Measurements from ENCODE around the gene CMTM3. TPM values are rescaled to one million over a fixed set of nuclear protein-coding genes. Genes with fewer than 3 reads are reported as not detected.
"Not testable (repeated sequence)": the region's sequence is repeated elsewhere in the genome, so short reads cannot be mapped to it uniquely, and the experiment has no call there.

The CMTM3 gene
- total RNA-seq (10 to 100 TPM; 60.5 to 74.6 TPM), total RNA-seq (74.7 to 161 reads per million in 2 donors)

GRCh38 chr16:66604376-66605176 lies at the start of gene CMTM3:
Gene CMTM3, plus strand, starts transcription at chr16:66604704. Its CDS starts 102 bp downstream, at chr16:66604806.
- peak; percentile 68 for ATAC-seq
- Mint-ChIP-seq H3K27ac (peak within 1 kb of the TSS; percentile 95), H3K4me1 (peaks cover 22% of the 10 kb centered on the region)

GRCh38 chr16:66560107-66560506 lies 44.4 kb upstream of the CMTM3 start:
- Mint-ChIP-seq H3K4me1 (peaks cover 75% of the 10 kb centered on the region), H3K4me3 (peak overlapping the region; percentile 71), H3K27ac (peak overlapping the region; percentile 95), H3K27me3 (no peaks in the 10 kb centered on the region), H3K36me3 (ENCODE audit: low read depth) (peaks cover 19% of the 10 kb centered on the region)
- DNase-seq (no peak), ATAC-seq (no peak)
- H3K9me3 ChIP-seq (ENCODE audit: control insufficient read depth, low read length, poor library complexity, severe bottlenecking), result no peaks in the 10 kb centered on the region

More at GRCh38 chr16:66604376-66605176, at the start of gene CMTM3:
- Mint-ChIP-seq H3K36me3 (ENCODE audit: low read depth) (peaks cover 5% of the 10 kb centered on the region), H3K4me3 (peak within 1 kb of the TSS; percentile 99), H3K27me3 (no peaks in the 10 kb centered on the region)
- H3K9me3 ChIP-seq (ENCODE audit: control insufficient read depth, low read length, poor library complexity, severe bottlenecking), result no peaks in the 10 kb centered on the region
- peak; percentile 58 to 71 (median 59) for DNase-seq

- Mint-ChIP-seq H3K4me1 (peaks cover 62% of the 10 kb centered on the region), H3K27ac (peak overlapping the region; percentile 95), H3K27me3 (no peaks in the 10 kb centered on the region), H3K4me3 (peak overlapping the region; percentile 68), H3K36me3 (ENCODE audit: low read depth) (peaks cover 13% of the 10 kb centered on the region)
- no peak for DNase-seq
- H3K9me3 ChIP-seq (ENCODE audit: control insufficient read depth, low read length, poor library complexity, severe bottlenecking), result no peaks in the 10 kb centered on the region
- ATAC-seq, result peak; percentile 45
These were observed 43.0 kb upstream of the CMTM3 start for GRCh38 chr16:66561381-66562080.

GRCh38 chr16:66562409-66562808 lies 42.1 kb upstream of the CMTM3 start:
- no peaks in the 10 kb centered on the region for H3K9me3 ChIP-seq (ENCODE audit: control insufficient read depth, low read length, poor library complexity, severe bottlenecking)
- Mint-ChIP-seq H3K27ac (peak overlapping the region; percentile 95), H3K36me3 (ENCODE audit: low read depth) (peaks cover 12% of the 10 kb centered on the region), H3K4me1 (peaks cover 60% of the 10 kb centered on the region), H3K4me3 (peak overlapping the region; percentile 73), H3K27me3 (no peaks in the 10 kb centered on the region)
- ATAC-seq (peak; percentile 72), DNase-seq (no peak)

GRCh38 chr16:66562986-66563385 lies 41.5 kb upstream of the CMTM3 start:
- Mint-ChIP-seq H3K4me3 (peak overlapping the region; percentile 73), H3K36me3 (ENCODE audit: low read depth) (peaks cover 9% of the 10 kb centered on the region), H3K4me1 (peaks cover 55% of the 10 kb centered on the region), H3K27ac (peak overlapping the region; percentile 95), H3K27me3 (no peaks in the 10 kb centered on the region)
- ATAC-seq (no peak), DNase-seq (no peak)
- no peaks in the 10 kb centered on the region for H3K9me3 ChIP-seq (ENCODE audit: control insufficient read depth, low read length, poor library complexity, severe bottlenecking)

- Mint-ChIP-seq H3K4me1 (peaks cover 49% of the 10 kb centered on the region), H3K36me3 (ENCODE audit: low read depth) (peaks cover 9% of the 10 kb centered on the region), H3K27ac (peak overlapping the region; percentile 95), H3K27me3 (no peaks in the 10 kb centered on the region), H3K4me3 (no peak overlapping the region)
- DNase-seq (no peak), ATAC-seq (no peak)
- H3K9me3 ChIP-seq (ENCODE audit: control insufficient read depth, low read length, poor library complexity, severe bottlenecking), result no peaks in the 10 kb centered on the region
These were observed 40.8 kb upstream of the CMTM3 start for GRCh38 chr16:66563574-66564334.

- Mint-ChIP-seq H3K4me1 (peaks cover 28% of the 10 kb centered on the region), H3K36me3 (ENCODE audit: low read depth) (peaks cover 4% of the 10 kb centered on the region), H3K4me3 (no peak within 1 kb of the TSS), H3K27me3 (no peaks in the 10 kb centered on the region), H3K27ac (peak within 1 kb of the TSS; percentile 95)
- ATAC-seq (no peak), DNase-seq (no peak)
- no peaks in the 10 kb centered on the region for H3K9me3 ChIP-seq (ENCODE audit: control insufficient read depth, low read length, poor library complexity, severe bottlenecking)
These were observed 38.2 kb upstream of the CMTM3 start, which contains the start of gene CMTM1 for GRCh38 chr16:66566051-66566901. Gene CMTM1, plus strand, starts transcription at chr16:66566439. Its CDS starts 75 bp downstream, at chr16:66566514.

- peaks cover 24% of the 10 kb centered on the region for H3K4me1 Mint-ChIP-seq
- ATAC-seq; H3K27ac Mint-ChIP-seq; H3K9me3 ChIP-seq (ENCODE audit: control insufficient read depth, low read length, poor library complexity, severe bottlenecking); DNase-seq; H3K4me3 Mint-ChIP-seq; H3K27me3 Mint-ChIP-seq; H3K36me3 Mint-ChIP-seq (ENCODE audit: low read depth): not testable (repeated sequence)
These were observed 37.2 kb upstream of the CMTM3 start for GRCh38 chr16:66567270-66567669.

- H3K4me1 Mint-ChIP-seq, result peaks cover 15% of the 10 kb centered on the region
- H3K9me3 ChIP-seq (ENCODE audit: control insufficient read depth, low read length, poor library complexity, severe bottlenecking), result no peaks in the 10 kb centered on the region
- H3K4me3 Mint-ChIP-seq, result no peak overlapping the region
- H3K27me3 Mint-ChIP-seq, result no peaks in the 10 kb centered on the region
- peaks cover 3% of the 10 kb centered on the region for H3K36me3 Mint-ChIP-seq (ENCODE audit: low read depth)
- H3K27ac Mint-ChIP-seq, result no peak overlapping the region
- DNase-seq (no peak), ATAC-seq (no peak)
These were observed 36.1 kb upstream of the CMTM3 start for GRCh38 chr16:66568355-66568754.

- H3K27me3 Mint-ChIP-seq, result no peaks in the 10 kb centered on the region
- H3K9me3 ChIP-seq (ENCODE audit: control insufficient read depth, low read length, poor library complexity, severe bottlenecking), result no peaks in the 10 kb centered on the region
- peaks cover 11% of the 10 kb centered on the region for H3K4me1 Mint-ChIP-seq
- ATAC-seq (no peak), DNase-seq (no peak)
- peaks cover 3% of the 10 kb centered on the region for H3K36me3 Mint-ChIP-seq (ENCODE audit: low read depth)
- H3K4me3 Mint-ChIP-seq, result no peak overlapping the region
- H3K27ac Mint-ChIP-seq, result no peak overlapping the region
These were observed 35.4 kb upstream of the CMTM3 start for GRCh38 chr16:66569131-66569530.

- Mint-ChIP-seq H3K36me3 (ENCODE audit: low read depth) (peaks cover under 1% of the 10 kb centered on the region), H3K4me1 (peaks cover 8% of the 10 kb centered on the region), H3K27me3 (no peaks in the 10 kb centered on the region), H3K27ac (peak overlapping the region; percentile 9), H3K4me3 (no peak overlapping the region)
- ATAC-seq (no peak), DNase-seq (no peak)
- H3K9me3 ChIP-seq (ENCODE audit: control insufficient read depth, low read length, poor library complexity, severe bottlenecking), result no peaks in the 10 kb centered on the region
These were observed 34.6 kb upstream of the CMTM3 start for GRCh38 chr16:66569827-66570405.

- Mint-ChIP-seq H3K4me3 (no peak overlapping the region), H3K36me3 (ENCODE audit: low read depth) (peaks cover 1% of the 10 kb centered on the region), H3K27ac (peak overlapping the region; percentile 71), H3K27me3 (no peaks in the 10 kb centered on the region), H3K4me1 (peaks cover 9% of the 10 kb centered on the region)
- no peaks in the 10 kb centered on the region for H3K9me3 ChIP-seq (ENCODE audit: control insufficient read depth, low read length, poor library complexity, severe bottlenecking)
- ATAC-seq (no peak), DNase-seq (no peak)
These were observed 32.1 kb upstream of the CMTM3 start for GRCh38 chr16:66572356-66572755.

Measured in T-helper 17 cell (primary cell).